ENCODE data around the gene FMN1. TPM values are rescaled to one million over a fixed set of nuclear protein-coding genes. Genes with fewer than 3 reads are reported as not detected.

FMN1 gene
- total and polyA plus RNA-seq, 7 donors = 3.0 to 19.9 (median 6.7) TPM

DNA sequence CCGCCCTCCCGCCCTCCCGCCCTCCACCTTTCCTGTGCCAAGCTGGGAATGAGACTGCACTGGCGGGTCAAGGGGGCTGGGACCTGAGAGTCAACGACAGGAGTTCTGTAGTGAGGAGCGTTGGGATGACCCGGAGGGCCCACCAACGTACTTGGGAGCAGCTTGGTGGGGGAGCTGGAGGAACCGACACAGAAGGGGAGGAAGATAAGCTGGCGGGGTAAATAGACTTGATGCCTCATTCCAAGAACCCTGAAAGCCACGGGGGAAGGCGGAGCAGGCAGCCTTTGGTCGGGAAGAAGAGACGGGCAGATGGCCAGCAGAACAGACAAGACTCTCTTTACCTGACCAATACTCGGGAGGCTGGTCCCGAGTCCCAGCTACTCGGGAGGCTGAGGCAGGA lies 277 bp downstream of the FMN1 start:
- H3K27me3 ChIP-seq = no peaks in the 10 kb centered on the region
- DNase-seq = peak; percentile 61
- intact Hi-C loops (cut with DNase I) = no loop called here
- peak overlapping the region in 1 of 4 donors; percentile 43 for H3K27ac ChIP-seq
- no peaks in the 10 kb centered on the region for H3K9me3 ChIP-seq
- no peaks in the 10 kb centered on the region for H3K36me3 ChIP-seq
- peak overlapping the region; percentile 36 to 56 (median 50) for H3K4me3 ChIP-seq
- peaks cover 0 to 7% (median 5%) of the 10 kb centered on the region in 4 donors for H3K4me1 ChIP-seq
- WGBS, 2 donors = 8 to 9% methylated on average over 17 of the region's 17 CpGs
- TF ChIP-seq POLR2A (IDR thresholded peaks at IDR 0.05) (no peak), EP300 (IDR thresholded peaks at IDR 0.05) (no peak), POLR2AphosphoS5 (IDR thresholded peaks at IDR 0.05) (no peak)
- TF ChIP-seq, protein P1, sequence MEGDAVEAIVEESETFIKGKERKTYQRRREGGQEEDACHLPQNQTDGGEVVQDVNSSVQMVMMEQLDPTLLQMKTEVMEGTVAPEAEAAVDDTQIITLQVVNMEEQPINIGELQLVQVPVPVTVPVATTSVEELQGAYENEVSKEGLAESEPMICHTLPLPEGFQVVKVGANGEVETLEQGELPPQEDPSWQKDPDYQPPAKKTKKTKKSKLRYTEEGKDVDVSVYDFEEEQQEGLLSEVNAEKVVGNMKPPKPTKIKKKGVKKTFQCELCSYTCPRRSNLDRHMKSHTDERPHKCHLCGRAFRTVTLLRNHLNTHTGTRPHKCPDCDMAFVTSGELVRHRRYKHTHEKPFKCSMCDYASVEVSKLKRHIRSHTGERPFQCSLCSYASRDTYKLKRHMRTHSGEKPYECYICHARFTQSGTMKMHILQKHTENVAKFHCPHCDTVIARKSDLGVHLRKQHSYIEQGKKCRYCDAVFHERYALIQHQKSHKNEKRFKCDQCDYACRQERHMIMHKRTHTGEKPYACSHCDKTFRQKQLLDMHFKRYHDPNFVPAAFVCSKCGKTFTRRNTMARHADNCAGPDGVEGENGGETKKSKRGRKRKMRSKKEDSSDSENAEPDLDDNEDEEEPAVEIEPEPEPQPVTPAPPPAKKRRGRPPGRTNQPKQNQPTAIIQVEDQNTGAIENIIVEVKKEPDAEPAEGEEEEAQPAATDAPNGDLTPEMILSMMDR (IDR thresholded peaks at IDR 0.05) = no peak

DNA sequence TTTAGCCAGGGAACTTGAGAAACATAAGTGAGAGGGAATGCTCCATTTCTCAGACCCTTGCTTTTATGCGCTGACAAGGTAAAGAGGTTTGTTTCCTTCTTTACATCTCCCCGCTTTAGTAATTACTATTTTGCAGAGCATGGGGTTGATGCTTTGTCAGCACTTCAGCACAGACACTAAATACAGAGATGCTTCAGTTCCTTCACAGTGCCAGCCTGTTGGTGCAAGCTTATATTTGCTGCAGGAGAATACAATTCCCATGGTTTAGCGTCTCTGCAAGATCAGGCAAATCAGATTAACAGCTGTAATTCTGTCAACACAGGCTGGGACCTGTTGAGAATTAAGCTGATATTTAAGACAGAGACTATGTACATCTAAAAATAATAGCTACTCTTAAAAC lies 2.9 kb downstream of the FMN1 start:
- Histone ChIP-seq H3K27ac (no peak overlapping the region), H3K36me3 (no peaks in the 10 kb centered on the region), H3K27me3 (no peaks in the 10 kb centered on the region), H3K4me3 (no peak overlapping the region), H3K9me3 (no peaks in the 10 kb centered on the region), H3K4me1 (peaks cover 0 to 7% (median 5%) of the 10 kb centered on the region in 4 donors)
- TF ChIP-seq, protein P1 (IDR thresholded peaks at IDR 0.05) = no peak
- TF ChIP-seq POLR2A (IDR thresholded peaks at IDR 0.05) = no peak
- TF ChIP-seq POLR2AphosphoS5 (IDR thresholded peaks at IDR 0.05) = no peak
- no peak for TF ChIP-seq EP300 (IDR thresholded peaks at IDR 0.05)
- DNase-seq = no peak
- intact Hi-C loops (cut with DNase I) = no loop called here
- WGBS, 2 donors = 86 to 93% methylated on average over 3 of the region's 3 CpGs

DNA sequence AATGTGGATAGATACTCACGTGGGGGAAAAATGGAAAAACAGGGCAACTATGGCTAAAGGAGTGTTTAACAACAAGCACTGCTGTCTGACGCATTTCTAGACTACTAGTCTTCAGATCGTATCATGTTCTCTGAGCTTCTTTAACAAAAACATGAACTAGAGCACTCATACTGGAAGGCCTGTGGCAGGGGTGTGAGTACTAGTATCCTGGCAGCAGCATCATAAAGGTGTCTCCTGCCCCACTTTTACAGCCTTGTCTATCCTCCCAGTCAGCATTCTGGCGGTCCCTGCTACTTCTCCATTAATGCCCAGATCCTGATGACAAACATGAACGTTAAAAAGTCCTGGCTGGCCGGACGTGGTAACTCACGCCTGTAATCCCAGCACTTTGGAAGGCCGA lies 4.0 kb downstream of the FMN1 start:
- intact Hi-C loops (cut with DNase I) = no loop called here
- WGBS, 2 donors = 82% methylated on average over 9 of the region's 9 CpGs
- H3K9me3 ChIP-seq = no peaks in the 10 kb centered on the region
- no peaks in the 10 kb centered on the region for H3K27me3 ChIP-seq
- no peak for DNase-seq
- H3K27ac ChIP-seq = no peak overlapping the region
- H3K36me3 ChIP-seq = no peaks in the 10 kb centered on the region
- no peak overlapping the region for H3K4me3 ChIP-seq
- peaks cover 0 to 7% (median 5%) of the 10 kb centered on the region in 4 donors for H3K4me1 ChIP-seq
- no peak for TF ChIP-seq EP300 (IDR thresholded peaks at IDR 0.05)
- TF ChIP-seq, protein P1 (IDR thresholded peaks at IDR 0.05) = no peak
- TF ChIP-seq POLR2AphosphoS5 (IDR thresholded peaks at IDR 0.05) = no peak
- TF ChIP-seq POLR2A (IDR thresholded peaks at IDR 0.05) = no peak

DNA sequence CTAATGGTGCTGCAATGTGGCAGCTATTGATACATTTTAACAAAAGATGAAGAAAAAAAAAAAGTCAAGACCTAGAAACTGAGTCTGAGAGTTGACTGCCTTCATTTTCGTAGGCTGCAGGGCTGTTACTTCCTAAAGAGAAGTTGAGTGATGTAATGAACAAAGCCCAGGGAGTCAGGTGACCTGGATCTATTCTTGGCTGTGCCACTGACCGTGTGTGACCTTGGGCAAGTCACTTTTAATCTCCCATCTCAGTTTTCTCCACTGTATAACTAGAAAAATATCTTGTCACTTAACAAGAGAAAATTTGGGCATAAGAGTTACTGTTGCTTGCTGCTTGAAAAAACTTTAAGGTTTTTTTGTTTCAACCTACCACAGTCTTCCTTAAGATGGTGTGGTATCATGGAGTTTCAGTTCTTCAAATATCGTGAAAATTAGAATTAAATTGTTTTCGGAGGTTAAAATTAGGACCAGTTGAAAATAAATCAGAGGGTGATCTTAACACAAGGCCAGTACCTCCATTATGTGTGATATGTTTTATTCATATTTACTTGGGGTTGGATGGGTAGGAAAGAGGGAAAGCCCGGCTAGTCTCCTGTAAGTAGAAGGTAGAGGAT lies 5.8 kb downstream of the FMN1 start:
- Histone ChIP-seq H3K36me3 (no peaks in the 10 kb centered on the region), H3K4me3 (no peak overlapping the region), H3K9me3 (no peaks in the 10 kb centered on the region), H3K4me1 (no peaks in the 10 kb centered on the region), H3K27me3 (no peaks in the 10 kb centered on the region), H3K27ac (no peak overlapping the region)
- WGBS, 2 donors = 76 to 83% methylated on average over 5 of the region's 5 CpGs
- no peak for DNase-seq
- no peak for TF ChIP-seq POLR2A (IDR thresholded peaks at IDR 0.05)
- TF ChIP-seq, protein P1 (IDR thresholded peaks at IDR 0.05) = no peak
- TF ChIP-seq EP300 (IDR thresholded peaks at IDR 0.05) = no peak
- no peak for TF ChIP-seq POLR2AphosphoS5 (IDR thresholded peaks at IDR 0.05)
- intact Hi-C loops (cut with DNase I) = no loop called here

DNA sequence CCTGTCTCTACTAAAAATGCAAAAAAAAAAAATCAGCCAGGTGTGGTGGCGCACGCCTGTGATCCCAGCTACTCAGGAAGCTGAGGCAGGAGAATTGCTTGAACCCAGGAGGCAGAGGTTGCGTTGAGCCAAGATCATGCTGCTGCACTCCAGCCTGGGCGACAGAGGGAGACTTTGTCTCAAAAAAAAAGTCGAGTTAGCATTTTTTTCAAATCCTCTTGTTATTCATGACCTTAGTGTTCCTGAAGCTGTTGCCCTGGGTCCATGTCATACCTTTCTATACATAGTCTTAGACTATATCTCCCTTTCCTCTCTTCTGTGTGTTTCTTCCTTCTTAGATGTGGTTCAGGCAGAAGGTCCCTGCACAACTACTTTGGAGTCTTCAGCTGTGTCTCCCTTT lies 6.4 kb downstream of the FMN1 start:
- Histone ChIP-seq H3K27ac (no peak overlapping the region), H3K4me1 (no peaks in the 10 kb centered on the region), H3K36me3 (no peaks in the 10 kb centered on the region), H3K27me3 (no peaks in the 10 kb centered on the region), H3K9me3 (no peaks in the 10 kb centered on the region), H3K4me3 (no peak overlapping the region)
- intact Hi-C loops (cut with DNase I) = no loop called here
- TF ChIP-seq POLR2AphosphoS5 (IDR thresholded peaks at IDR 0.05) (no peak), POLR2A (IDR thresholded peaks at IDR 0.05) (no peak), EP300 (IDR thresholded peaks at IDR 0.05) (no peak)
- TF ChIP-seq, protein P1 (IDR thresholded peaks at IDR 0.05) = no peak
- WGBS, 2 donors = 80 to 87% methylated on average over 5 of the region's 5 CpGs
- no peak for DNase-seq
